NCI-H1930 (cell line): ENCODE measurements around the gene UBE2K.
"Not testable (repeated sequence)": the region's sequence is repeated elsewhere in the genome, so short reads cannot be mapped to it uniquely, and the experiment has no call there.

Experiments
- DNase-seq, 2 experiments: peaks; one replicate each; lab custom pipeline; 2025; lab: John Stamatoyannopoulos, UW

Gene UBE2K

GRCh38 chr4:39808231-39808749 is 110.4 kb downstream of the UBE2K start:
- DNase-seq, result no peak

GRCh38 chr4:39812500-39812899 is 114.6 kb downstream of the UBE2K start:
- no peak for DNase-seq

- not testable (repeated sequence) for DNase-seq
Observed at GRCh38 chr4:39813033-39813432, 115.1 kb downstream of the UBE2K start.

GRCh38 chr4:39813761-39814160 is 115.8 kb downstream of the UBE2K start:
- not testable (repeated sequence) for DNase-seq

- DNase-seq, result no peak
Observed at GRCh38 chr4:39814403-39815185, 116.7 kb downstream of the UBE2K start.

- no peak for DNase-seq
Observed at GRCh38 chr4:39818646-39819045, 120.7 kb downstream of the UBE2K start.

GRCh38 chr4:39820186-39820585 is 122.2 kb downstream of the UBE2K start:
- no peak for DNase-seq

GRCh38 chr4:39821951-39822350 is 124.0 kb downstream of the UBE2K start:
- no peak for DNase-seq

GRCh38 chr4:39822662-39823061 is 124.7 kb downstream of the UBE2K start:
- DNase-seq, result no peak

GRCh38 chr4:39823191-39823590 is 125.3 kb downstream of the UBE2K start:
- DNase-seq, result peak in 1 of 2 experiments; percentile 3

- DNase-seq, result no peak
Observed at GRCh38 chr4:39825090-39825489, 127.2 kb downstream of the UBE2K start.

- DNase-seq, result no peak
Observed at GRCh38 chr4:39825741-39826231, 127.8 kb downstream of the UBE2K start.
